Measurements from ENCODE around the gene PCDHGA12.

GRCh38 chr5:141475625-141476131 lies 45.4 kb downstream of the PCDHGA12 start, which contains the start of gene PCDHGC3:
- TF ChIP-seq EZH2phosphoT487 (IDR thresholded peaks at IDR 0.05; ENCODE audit: insufficient read depth, low read depth) (no peak), EZH2 (IDR thresholded peaks at IDR 0.05; ENCODE audit: insufficient read depth, poor library complexity, severe bottlenecking) (no peak)

All from GM23248 (cell line).